D721Med (cell line): ENCODE results near the gene KIF26A.
"Not testable (repeated sequence)": the region's sequence is repeated elsewhere in the genome, so short reads cannot be mapped to it uniquely, and the experiment has no call there.

Experiments used
- DNase-seq: peaks from one replicate; pipeline ENCODE4 v3.0.0; 2011; ENCODE audit warnings: low spot score; ENCODE audit not compliant: insufficient read length
- FAIRE-seq: peaks from 2 replicates; lab custom pipeline; 2011; peaks lifted over from hg19 to GRCh38; lab: Jason Lieb, UNC
- CTCF ChIP-seq: IDR thresholded peaks from 2 replicates; pipeline ENCODE4 v1.5.1; 2012; ENCODE audit warnings: mild to moderate bottlenecking, control low read depth; ENCODE audit not compliant: insufficient read depth; ENCODE audit errors: missing control alignments

The KIF26A gene

DNA sequence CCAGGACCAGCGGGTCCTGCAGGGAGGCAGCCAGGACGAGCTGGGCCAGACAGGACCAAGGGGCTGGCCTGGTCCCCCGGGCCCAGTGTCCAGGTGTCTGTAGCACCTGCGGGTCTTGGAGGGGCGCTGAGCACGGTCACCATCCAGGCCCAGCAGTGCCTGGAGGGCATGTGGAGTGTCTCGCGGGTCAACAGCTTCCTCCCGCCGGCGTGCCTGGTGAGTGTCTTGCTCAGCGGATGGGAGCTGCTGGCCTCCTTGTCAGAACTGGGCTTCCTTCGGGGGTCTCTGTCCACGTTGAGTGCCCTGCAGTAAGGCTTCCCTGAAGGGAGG is 13.8 kb downstream of the KIF26A start:
- DNase-seq, result no peak
- no peak for FAIRE-seq
- TF ChIP-seq CTCF, result no peak

DNA sequence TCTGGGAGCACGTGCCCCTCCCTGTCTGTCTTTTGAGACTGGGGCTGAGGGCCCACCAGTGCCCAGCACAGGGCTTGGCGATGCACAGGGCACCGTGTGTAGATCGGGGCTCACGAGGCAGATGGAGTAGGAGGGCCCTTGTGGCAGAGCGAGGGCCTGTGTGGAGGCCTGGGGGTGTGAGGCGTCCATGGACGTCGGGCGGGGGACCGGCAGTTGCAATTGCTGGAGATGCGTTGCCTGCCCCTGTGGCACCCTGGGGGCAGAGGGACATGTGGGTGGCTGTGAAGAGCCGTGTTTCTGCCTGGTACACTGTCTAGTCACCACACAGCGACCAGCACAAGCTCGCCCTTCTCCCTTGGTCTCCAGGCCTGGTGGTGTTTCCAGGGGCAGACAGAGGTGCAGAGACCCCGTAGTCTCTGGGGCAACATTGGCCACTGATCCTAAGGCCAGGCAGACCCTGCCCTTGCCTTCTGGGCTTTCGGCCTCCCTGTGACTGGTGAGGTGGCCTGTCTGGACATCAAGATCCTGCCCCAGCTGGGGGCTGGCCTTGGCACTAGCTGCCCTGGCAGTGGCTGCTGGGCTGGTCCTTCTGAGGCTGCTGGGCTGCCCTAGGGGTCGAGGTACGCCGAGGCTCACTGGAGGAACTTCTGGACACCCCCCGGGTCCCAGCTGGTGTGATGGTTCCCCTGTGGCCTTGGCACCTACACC is 14.5 kb downstream of the KIF26A start:
- FAIRE-seq (no peak), DNase-seq (no peak)
- no peak for TF ChIP-seq CTCF

DNA sequence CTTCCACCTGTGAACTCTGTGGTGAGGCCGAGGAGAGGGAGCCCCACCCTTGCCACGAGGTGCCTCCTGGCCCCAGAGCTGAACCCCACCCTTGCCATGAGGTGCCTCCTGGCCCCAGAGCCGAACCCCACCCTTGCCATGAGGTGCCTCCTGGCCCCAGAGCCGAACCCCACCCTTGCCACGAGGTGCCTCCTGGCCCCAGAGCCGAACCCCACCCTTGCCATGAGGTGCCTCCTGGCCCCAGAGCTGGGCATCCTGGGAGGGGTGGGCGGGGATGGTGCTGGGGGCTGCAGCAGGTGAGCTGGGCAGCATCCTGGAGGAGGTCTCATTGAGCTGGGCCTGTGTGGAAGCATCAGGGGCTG is 15.0 kb downstream of the KIF26A start:
- not testable (repeated sequence) for FAIRE-seq, DNase-seq

GRCh38 chr14:104154246-104154645 is 15.9 kb downstream of the KIF26A start:
- DNase-seq (no peak), FAIRE-seq (no peak)
- TF ChIP-seq CTCF, result no peak

- no peak for TF ChIP-seq CTCF
- no peak for FAIRE-seq
Observed at GRCh38 chr14:104155513-104155912, 17.1 kb downstream of the KIF26A start.

GRCh38 chr14:104156142-104156541 is 17.8 kb downstream of the KIF26A start:
- no peak for TF ChIP-seq CTCF
- DNase-seq (no peak), FAIRE-seq (no peak)

More at GRCh38 chr14:104155513-104155912, 17.1 kb downstream of the KIF26A start:
- DNase-seq, result no peak

GRCh38 chr14:104157016-104157928 is 18.9 kb downstream of the KIF26A start:
- FAIRE-seq (no peak), DNase-seq (no peak)
- TF ChIP-seq CTCF, result no peak
